Measurements from ENCODE around the gene RILPL1. TPM values are rescaled to one million over a fixed set of nuclear protein-coding genes. Genes with fewer than 3 reads are reported as not detected.
"Not testable (repeated sequence)": the region's sequence is repeated elsewhere in the genome, so short reads cannot be mapped to it uniquely, and the experiment has no call there.

RILPL1 gene
- total RNA-seq, 1 donor from 2014 or later = 3.7 TPM

DNA sequence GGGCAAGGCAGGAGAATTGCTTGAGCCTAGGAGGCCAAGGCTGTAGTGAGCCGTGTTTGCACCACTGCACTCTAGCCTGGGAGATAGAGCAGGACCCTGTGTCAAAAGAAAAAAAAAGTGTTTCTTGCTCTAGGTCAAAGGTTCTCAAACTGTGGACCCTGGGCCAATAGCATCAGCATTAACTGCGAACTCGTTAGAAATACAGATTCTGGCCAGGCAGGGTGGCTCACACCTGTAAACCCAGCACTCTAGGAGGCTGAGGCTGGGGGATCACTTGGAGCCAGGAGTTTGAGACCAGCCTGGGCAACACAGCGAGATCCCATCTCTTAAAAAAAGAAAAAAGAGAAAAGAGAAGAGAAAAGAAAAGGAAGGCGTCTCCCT is 97.9 kb downstream of the RILPL1 start:
- no peak for DNase-seq (ENCODE audit: low spot score in 2 of 2)
- no peak for FAIRE-seq

- FAIRE-seq = no peak
- no peak for DNase-seq (ENCODE audit: low spot score in 2 of 2)
These were observed 99.9 kb downstream of the RILPL1 start for GRCh38 chr12:123433615-123434014.

DNA sequence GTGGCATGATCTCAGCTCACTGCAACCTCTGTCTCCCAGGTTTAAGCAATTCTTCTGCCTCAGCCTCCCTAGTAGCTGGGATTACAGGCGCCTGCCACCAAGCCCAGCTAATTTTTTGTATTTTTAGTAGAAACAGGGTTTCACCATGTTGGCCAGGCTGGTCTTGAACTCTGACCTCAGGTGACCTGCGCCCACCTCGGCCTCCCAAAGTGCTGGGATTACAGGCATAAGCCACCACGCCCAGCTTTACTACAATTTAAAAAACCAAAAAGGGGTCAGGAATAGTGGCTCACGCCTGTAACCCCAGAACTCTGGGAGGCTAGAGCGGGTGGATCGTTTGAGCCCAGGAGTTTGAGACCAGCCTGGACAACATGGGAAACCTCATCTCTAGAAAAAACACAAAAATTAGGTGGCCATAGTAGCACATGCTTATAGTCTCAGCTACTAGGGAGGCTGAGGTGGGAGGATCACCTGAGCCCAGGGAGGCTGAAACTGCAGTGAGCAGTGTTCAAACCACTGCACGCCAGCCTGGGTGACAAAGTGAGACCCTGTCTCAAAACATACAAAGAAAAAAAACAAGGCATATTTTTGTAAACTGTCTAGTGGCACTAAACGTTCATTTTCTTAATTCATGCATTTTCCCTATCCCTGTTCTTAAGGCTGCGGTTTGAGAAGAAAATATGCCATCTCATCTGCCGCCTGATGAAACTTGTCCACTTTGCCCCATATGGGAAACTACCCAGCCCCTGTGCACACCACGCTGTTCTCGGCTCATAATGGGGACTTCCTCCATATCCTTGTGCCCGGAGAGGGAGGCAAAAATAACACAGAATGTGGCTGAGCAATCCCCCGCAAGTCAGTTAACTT is 101.3 kb downstream of the RILPL1 start:
- not testable (repeated sequence) for DNase-seq (ENCODE audit: low spot score in 2 of 2); FAIRE-seq

- not testable (repeated sequence) for DNase-seq (ENCODE audit: low spot score in 2 of 2); FAIRE-seq
These were observed 104.4 kb downstream of the RILPL1 start for GRCh38 chr12:123429101-123429500.

GRCh38 chr12:123428591-123428990 is 104.9 kb downstream of the RILPL1 start:
- no peak for FAIRE-seq
- no peak for DNase-seq (ENCODE audit: low spot score in 2 of 2)

- DNase-seq (ENCODE audit: low spot score in 2 of 2) = no peak
- no peak for FAIRE-seq
These were observed 106.3 kb downstream of the RILPL1 start for GRCh38 chr12:123427036-123427769.

DNA sequence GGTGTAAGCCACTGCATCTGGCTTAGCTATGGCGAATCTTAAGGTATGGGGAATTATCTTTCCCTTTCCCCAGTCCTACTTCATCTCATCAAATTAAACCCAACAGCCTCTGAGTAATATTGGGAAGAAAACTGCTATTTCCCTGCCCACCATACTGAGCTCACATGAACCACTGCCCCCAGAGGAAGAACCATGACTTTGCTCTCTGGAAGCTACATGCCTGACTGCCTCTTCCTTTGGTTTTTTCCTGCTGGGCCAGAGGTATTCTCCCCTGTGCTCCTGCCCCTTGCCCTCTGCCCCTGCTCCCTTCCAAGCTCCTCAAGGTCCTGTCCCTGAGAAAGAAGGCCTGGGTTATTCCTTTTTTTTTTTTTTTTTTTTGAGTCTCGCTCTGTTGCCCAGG is 112.2 kb downstream of the RILPL1 start:
- FAIRE-seq (no peak), DNase-seq (ENCODE audit: low spot score in 2 of 2) (no peak)

Small RNAs within 50 kb of the gene (small RNA-seq; reads per million reads assigned to genes)
- not detected for gene AC145423.2
- not detected for gene MIR3908

Other genes starting within 250 kb of the RILPL1 start
- gene SBNO1, start 168.9 kb downstream of the RILPL1 start, total RNA-seq = 43.2 TPM
- 24.1 TPM for gene KMT5A, start 149.6 kb downstream of the RILPL1 start, total RNA-seq
- 0.41 TPM for gene RILPL2, start 97.0 kb downstream of the RILPL1 start, total RNA-seq
- gene SNRNP35, start 75.6 kb downstream of the RILPL1 start, total RNA-seq = 23.2 TPM
- 296 TPM for gene TMED2, start 50.8 kb upstream of the RILPL1 start, total RNA-seq
- 17.9 TPM for gene DDX55, start 68.4 kb upstream of the RILPL1 start, total RNA-seq
- gene EIF2B1, start 100.0 kb upstream of the RILPL1 start, total RNA-seq = 28.1 TPM
- 29.3 TPM for gene GTF2H3, start 100.1 kb upstream of the RILPL1 start, total RNA-seq
- gene TCTN2, start 137.4 kb upstream of the RILPL1 start, total RNA-seq = 46.5 TPM
- gene ATP6V0A2, start 178.6 kb upstream of the RILPL1 start, total RNA-seq = 26.9 TPM
- gene DNAH10, start 228.6 kb upstream of the RILPL1 start, total RNA-seq = 22.4 TPM

Data from frontal cortex (tissue), 4 donors.